ENCODE measurements around the gene TMEM225B. TPM values are rescaled to one million over a fixed set of nuclear protein-coding genes. Genes with fewer than 3 reads are reported as not detected.
"Not testable (repeated sequence)": the region's sequence is repeated elsewhere in the genome, so short reads cannot be mapped to it uniquely, and the experiment has no call there.

TMEM225B gene
- total and polyA plus RNA-seq, 2 donors = 1.1 TPM

DNA sequence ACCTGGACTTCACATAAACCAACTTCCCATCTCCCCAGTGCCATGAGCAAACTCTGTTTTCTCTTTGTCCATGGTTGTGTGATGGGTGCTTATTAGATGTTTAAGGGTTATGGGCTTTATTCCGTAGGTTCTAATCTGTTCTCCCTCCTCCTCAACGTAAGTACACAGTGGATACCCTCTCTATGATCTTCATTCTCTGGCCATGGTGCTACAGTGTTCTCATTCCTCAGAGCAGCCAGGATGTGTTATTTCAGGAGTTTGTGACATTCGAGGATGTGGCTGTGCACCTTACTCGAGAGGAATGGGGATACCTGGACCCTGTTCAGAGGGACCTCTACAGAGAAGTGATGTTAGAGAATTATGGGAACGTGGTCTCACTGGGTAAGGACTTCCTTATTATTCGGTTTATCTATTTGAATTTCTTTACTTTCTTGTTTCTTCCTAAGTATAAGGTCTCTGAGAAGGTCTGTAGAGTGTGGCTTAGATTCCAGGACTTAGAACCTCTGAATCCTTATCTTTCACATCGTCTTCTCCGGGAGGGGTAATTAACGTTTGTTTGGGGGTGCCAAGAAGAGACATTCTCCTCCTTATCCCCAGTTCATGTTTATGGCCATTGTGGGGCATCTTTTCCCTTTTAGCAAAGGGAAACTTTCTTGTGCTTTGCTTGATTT, 35.8 kb upstream of the TMEM225B start:
- no peak for DNase-seq (ENCODE audit: extremely low spot score)
- Histone ChIP-seq H3K36me3 (ENCODE audit: insufficient read depth) (peaks cover 4% of the 10 kb centered on the region), H3K27ac (ENCODE audit: low read depth) (peak overlapping the region; percentile 16), H3K4me3 (ENCODE audit: low read depth, low read length) (no peak overlapping the region), H3K4me1 (ENCODE audit: insufficient read depth) (peaks cover 2% of the 10 kb centered on the region)
- 80% methylated on average over 9 of the region's 9 CpGs for WGBS

- Histone ChIP-seq H3K4me1 (ENCODE audit: insufficient read depth) (peaks cover 2% of the 10 kb centered on the region), H3K4me3 (ENCODE audit: low read depth, low read length) (no peak overlapping the region), H3K27ac (ENCODE audit: low read depth) (no peak overlapping the region), H3K36me3 (ENCODE audit: insufficient read depth) (peaks cover 4% of the 10 kb centered on the region)
- DNase-seq (ENCODE audit: extremely low spot score) = no peak
- WGBS = 24% methylated on average over 2 of the region's 2 CpGs
These were observed 35.2 kb upstream of the TMEM225B start for GRCh38 chr7:99562832-99563231.

DNA sequence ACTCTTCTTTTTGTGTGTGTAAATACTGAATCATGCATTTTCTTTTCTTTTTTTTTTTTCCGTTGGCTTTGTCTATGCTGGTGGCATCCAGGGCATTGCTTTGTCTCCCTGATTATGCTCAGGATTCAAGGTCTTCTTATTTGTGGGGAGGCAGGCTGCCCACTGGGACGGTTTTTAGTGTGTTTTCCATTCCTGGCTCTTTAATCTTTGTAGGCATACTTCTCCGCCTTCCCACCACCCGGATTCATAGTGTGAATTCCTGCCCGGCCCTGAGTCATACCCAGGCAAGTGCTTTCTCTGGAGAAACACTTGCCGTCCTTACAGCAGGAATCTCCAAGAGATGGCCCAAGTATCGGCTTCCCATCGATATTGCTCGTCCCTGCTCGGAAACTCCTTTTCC, 34.4 kb upstream of the TMEM225B start:
- DNase-seq (ENCODE audit: extremely low spot score) = no peak
- H3K4me3 ChIP-seq (ENCODE audit: low read depth, low read length) = no peak overlapping the region
- no peak overlapping the region for H3K27ac ChIP-seq (ENCODE audit: low read depth)
- H3K36me3 ChIP-seq (ENCODE audit: insufficient read depth) = peaks cover 4% of the 10 kb centered on the region
- peaks cover 2% of the 10 kb centered on the region for H3K4me1 ChIP-seq (ENCODE audit: insufficient read depth)
- WGBS = 89% methylated on average over 10 of the region's 10 CpGs

DNA sequence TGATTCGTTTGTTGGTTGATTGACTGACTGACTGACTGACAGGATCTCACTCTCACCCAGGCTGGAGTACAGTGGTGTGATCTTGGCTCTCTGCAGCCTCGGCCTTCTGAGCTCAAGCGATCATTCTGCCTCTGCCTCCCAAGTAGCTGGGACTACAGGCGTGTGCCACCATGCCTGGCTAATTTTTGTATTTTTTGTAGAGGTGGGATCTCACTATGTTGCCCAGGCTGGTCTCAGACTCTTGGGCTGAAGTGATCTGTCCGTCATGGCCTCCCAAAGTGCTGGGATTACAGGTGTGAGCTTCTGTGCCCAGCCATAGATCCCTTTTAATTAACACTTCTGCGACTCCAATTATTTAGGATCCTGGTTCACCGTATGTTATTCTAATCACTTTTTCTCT, 29.3 kb upstream of the TMEM225B start:
- not testable (repeated sequence) for H3K4me1 ChIP-seq (ENCODE audit: insufficient read depth); DNase-seq (ENCODE audit: extremely low spot score); H3K27ac ChIP-seq (ENCODE audit: low read depth); H3K4me3 ChIP-seq (ENCODE audit: low read depth, low read length); H3K36me3 ChIP-seq (ENCODE audit: insufficient read depth)
- 97% methylated on average over 7 of the region's 7 CpGs for WGBS

DNA sequence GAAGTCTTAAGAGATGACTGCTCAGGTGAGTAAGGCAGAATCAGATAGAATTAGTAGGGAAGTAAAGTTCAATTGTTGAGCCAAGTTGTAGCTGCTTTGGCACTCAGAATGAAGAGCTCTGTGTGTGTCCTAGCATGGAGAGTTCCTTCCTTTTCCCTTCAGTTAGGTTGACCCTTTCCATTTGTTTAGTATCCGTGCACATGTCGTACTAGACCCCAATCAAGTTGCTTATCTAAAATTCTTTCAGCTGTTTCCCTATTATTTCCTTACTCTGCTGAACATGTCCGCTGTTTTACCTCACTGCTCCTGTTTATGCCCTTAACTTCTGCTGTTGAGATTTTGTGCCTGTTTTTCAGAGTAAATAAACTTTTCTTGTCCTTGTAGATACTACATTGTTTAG, 26.3 kb upstream of the TMEM225B start:
- peaks cover 4% of the 10 kb centered on the region for H3K36me3 ChIP-seq (ENCODE audit: insufficient read depth)
- H3K27ac ChIP-seq (ENCODE audit: low read depth) = no peak overlapping the region
- WGBS = 79% methylated on average over 3 of the region's 3 CpGs
- H3K4me3 ChIP-seq (ENCODE audit: low read depth, low read length) = no peak overlapping the region
- no peaks in the 10 kb centered on the region for H3K4me1 ChIP-seq (ENCODE audit: insufficient read depth)
- DNase-seq (ENCODE audit: extremely low spot score) = no peak

DNA sequence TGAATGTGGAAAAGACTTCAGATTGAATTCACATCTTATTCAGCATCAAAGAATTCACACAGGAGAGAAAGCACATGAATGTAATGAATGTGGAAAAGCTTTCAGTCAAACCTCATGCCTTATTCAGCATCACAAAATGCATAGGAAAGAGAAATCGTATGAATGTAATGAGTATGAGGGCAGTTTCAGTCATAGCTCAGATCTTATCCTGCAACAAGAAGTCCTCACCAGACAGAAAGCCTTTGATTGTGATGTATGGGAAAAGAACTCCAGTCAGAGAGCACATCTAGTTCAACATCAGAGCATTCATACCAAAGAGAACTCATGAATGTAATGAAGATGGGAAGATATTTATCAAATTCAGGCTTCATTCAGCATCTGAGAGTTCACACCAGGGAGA, 24.8 kb upstream of the TMEM225B start:
- Histone ChIP-seq H3K36me3 (ENCODE audit: insufficient read depth) (peaks cover 4% of the 10 kb centered on the region), H3K27ac (ENCODE audit: low read depth) (no peak overlapping the region), H3K4me3 (ENCODE audit: low read depth, low read length) (no peak overlapping the region), H3K4me1 (ENCODE audit: insufficient read depth) (no peaks in the 10 kb centered on the region)
- no peak for DNase-seq (ENCODE audit: extremely low spot score)
- WGBS = 97% methylated on average over 1 of the region's 1 CpG

GRCh38 chr7:99576251-99576650, 21.8 kb upstream of the TMEM225B start:
- no peaks in the 10 kb centered on the region for H3K4me1 ChIP-seq (ENCODE audit: insufficient read depth)
- DNase-seq (ENCODE audit: extremely low spot score) = no peak
- WGBS = 76% methylated on average over 3 of the region's 3 CpGs
- peaks cover 4% of the 10 kb centered on the region for H3K36me3 ChIP-seq (ENCODE audit: insufficient read depth)
- no peak overlapping the region for H3K27ac ChIP-seq (ENCODE audit: low read depth)
- no peak overlapping the region for H3K4me3 ChIP-seq (ENCODE audit: low read depth, low read length)

DNA sequence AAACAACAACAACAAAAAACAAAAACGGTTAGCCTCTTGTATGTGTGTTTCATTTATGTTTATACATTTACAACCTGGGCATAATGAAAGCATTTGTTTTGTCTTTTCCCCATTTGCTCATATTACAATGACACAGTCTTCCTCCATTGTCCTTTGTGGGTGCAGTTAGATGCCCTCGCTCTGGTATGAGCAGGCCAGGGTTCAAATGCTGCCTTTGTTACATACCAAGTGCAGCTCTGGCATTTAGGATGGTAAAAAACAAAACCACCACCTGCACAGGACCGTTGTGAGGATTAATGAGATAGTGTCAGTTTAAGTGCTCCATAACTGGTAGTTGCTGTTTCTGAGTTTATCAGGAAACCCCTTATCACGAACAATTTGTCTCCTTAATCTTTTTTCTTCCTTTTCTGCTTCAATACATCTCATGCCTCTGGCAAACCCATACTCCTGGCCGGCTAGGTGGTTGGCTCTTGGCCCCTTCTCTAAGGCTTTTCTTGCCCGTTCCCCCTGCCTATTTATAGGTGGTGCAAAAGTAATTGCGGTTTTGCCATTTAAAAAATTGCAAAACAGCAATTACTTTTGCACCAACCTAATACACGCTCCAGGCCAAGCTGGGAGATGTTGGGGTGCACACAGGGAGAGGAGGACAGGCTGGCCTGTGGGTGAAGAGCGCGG, 18.6 kb upstream of the TMEM225B start:
- Histone ChIP-seq H3K27ac (ENCODE audit: low read depth) (no peak overlapping the region), H3K36me3 (ENCODE audit: insufficient read depth) (no peaks in the 10 kb centered on the region), H3K4me3 (ENCODE audit: low read depth, low read length) (no peak overlapping the region), H3K4me1 (ENCODE audit: insufficient read depth) (no peaks in the 10 kb centered on the region)
- 43% methylated on average over 10 of the region's 10 CpGs for WGBS
- DNase-seq (ENCODE audit: extremely low spot score) = no peak

DNA sequence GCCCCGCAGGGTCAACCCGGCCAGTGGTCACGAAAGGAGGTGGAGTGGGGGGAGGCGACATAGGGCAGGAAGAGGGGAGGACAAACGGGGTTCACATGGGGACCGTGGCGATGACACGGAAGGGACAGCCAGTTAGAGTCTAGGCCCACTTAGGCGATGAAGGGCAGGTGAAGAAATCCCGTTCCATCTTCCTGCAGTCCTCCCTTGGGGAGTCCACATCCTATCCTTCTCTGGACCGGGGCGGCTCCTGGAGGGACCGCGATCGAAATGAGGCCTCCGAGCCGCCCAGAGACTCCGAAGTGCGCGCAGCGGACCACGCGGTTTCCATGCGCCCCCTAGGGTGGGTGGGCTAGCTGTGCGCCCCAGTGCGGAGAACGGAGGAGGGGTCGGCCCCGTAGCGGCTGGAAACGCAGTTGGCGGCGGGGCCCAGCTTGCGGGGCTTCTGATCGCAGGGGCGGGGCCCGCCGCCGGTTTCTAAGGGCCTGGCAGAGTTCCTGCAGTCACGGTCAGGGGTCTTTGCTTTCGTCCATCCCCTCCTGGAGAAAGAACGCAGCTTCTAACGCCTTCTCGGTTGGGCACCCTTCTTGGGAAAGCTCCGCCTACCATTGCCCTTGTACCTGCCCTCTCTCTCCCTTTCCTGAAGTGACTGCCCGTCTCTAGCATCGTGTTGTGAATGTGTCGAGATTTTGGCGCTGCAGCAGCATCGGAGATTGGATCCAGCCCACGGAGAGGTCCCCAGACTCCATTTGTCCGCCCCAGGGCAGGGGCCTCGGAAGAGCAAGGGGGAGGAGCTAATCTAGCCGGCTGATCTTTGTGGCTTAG, 17.9 kb upstream of the TMEM225B start:
- WGBS = 1% methylated on average over 54 of the region's 54 CpGs
- H3K27ac ChIP-seq (ENCODE audit: low read depth) = no peak overlapping the region
- DNase-seq (ENCODE audit: extremely low spot score) = no peak
- no peaks in the 10 kb centered on the region for H3K36me3 ChIP-seq (ENCODE audit: insufficient read depth)
- no peaks in the 10 kb centered on the region for H3K4me1 ChIP-seq (ENCODE audit: insufficient read depth)
- peak overlapping the region; percentile 53 for H3K4me3 ChIP-seq (ENCODE audit: low read depth, low read length)

DNA sequence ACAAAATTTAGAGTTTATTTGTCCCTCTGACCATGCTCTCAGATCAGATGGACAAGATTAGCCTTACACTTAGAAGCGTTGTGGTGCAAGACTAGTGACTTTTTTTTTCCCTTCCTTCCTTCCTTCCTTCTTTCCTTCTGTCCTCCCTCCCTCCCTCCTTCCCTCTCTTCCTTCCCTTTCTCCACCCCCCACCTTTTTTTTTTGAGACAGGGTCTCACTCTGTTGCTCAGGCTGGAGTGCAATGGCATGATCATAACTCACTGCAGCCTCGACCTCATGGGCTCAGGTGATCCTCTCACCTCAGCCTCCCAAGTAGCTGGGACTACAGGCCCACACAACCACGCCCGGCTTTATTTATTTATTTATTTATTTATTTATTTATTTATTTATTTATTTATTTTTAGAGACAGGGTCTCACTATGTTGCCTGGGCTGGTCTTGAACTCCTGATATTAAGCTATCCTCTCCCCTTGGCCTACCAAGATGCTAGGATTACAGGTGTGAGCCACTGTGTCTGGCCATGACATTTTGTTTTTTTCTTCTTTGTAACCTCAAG, 17.2 kb upstream of the TMEM225B start:
- H3K27ac ChIP-seq (ENCODE audit: low read depth); H3K36me3 ChIP-seq (ENCODE audit: insufficient read depth); H3K4me1 ChIP-seq (ENCODE audit: insufficient read depth); DNase-seq (ENCODE audit: extremely low spot score): not testable (repeated sequence)
- WGBS = 45% methylated on average over 4 of the region's 4 CpGs
- peak overlapping the region; percentile 53 for H3K4me3 ChIP-seq (ENCODE audit: low read depth, low read length)

DNA sequence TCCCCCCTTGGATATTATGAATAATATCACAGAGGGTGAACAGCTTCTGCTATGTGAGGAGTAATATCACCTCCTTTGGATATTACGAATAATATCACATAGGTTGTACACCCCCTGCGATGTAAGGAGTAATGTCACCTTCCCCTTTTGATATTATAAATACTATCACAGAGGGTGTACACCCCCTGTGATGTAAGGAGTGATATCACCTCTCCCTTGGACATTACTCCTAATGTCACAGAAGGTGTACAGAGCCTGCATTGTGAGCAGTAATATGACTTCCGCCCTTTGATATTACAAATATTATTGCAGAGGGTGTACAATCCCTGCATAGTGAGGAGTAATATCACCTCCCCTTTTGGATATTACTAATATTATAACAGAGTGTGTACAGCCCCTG, 9.2 kb upstream of the TMEM225B start:
- 86% methylated on average over 3 of the region's 3 CpGs for WGBS
- Histone ChIP-seq H3K4me1 (ENCODE audit: insufficient read depth) (no peaks in the 10 kb centered on the region), H3K4me3 (ENCODE audit: low read depth, low read length) (no peak overlapping the region), H3K27ac (ENCODE audit: low read depth) (no peak overlapping the region), H3K36me3 (ENCODE audit: insufficient read depth) (no peaks in the 10 kb centered on the region)
- DNase-seq (ENCODE audit: extremely low spot score) = no peak

- no peak for DNase-seq (ENCODE audit: extremely low spot score)
- H3K4me3 ChIP-seq (ENCODE audit: low read depth, low read length) = no peak overlapping the region
- no peaks in the 10 kb centered on the region for H3K4me1 ChIP-seq (ENCODE audit: insufficient read depth)
- H3K27ac ChIP-seq (ENCODE audit: low read depth) = no peak overlapping the region
- no peaks in the 10 kb centered on the region for H3K36me3 ChIP-seq (ENCODE audit: insufficient read depth)
- WGBS = 75% methylated on average over 7 of the region's 7 CpGs
These were observed 2.9 kb upstream of the TMEM225B start for GRCh38 chr7:99594948-99595745.

DNA sequence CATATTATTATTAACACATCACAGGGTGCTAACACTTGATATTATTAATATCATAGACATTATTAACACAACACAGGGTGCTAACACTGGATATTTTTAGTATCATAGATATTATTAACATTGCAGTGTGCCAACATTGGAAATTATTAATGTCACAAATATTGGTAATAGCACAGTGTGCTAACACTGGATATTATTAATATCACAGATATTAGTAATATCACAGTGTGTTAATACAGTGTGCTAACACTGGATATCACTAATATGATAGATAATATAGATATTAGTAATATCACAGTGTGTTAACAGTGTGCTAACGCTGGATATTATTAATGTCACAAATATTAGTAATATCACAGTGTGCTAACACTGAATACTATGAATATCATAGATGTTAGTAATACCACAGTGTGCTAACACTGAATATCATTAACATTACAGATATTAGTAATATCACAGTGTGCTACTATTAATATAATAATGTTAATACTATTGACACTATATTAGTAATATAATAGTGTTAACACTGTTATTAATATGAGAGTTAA, 1.6 kb upstream of the TMEM225B start:
- no peaks in the 10 kb centered on the region for H3K36me3 ChIP-seq (ENCODE audit: insufficient read depth)
- DNase-seq (ENCODE audit: extremely low spot score) = no peak
- no peak overlapping the region for H3K27ac ChIP-seq (ENCODE audit: low read depth)
- no peaks in the 10 kb centered on the region for H3K4me1 ChIP-seq (ENCODE audit: insufficient read depth)
- WGBS = 94% methylated on average over 1 of the region's 1 CpG
- no peak overlapping the region for H3K4me3 ChIP-seq (ENCODE audit: low read depth, low read length)
